GM12865 (cell line): ENCODE measurements around the gene PRKN.

Experiments
- DNase-seq: peaks from one replicate; pipeline ENCODE4 v3.0.0; 2010; ENCODE audit warnings: low read depth
- H3K4me3 ChIP-seq: 2 replicates; pipeline ENCODE4 v1.5.1; 2011; ENCODE audit warnings: mild to moderate bottlenecking, low read depth, low read length, control low read depth
- CTCF ChIP-seq: IDR thresholded peaks from 2 replicates; pipeline ENCODE4 v1.5.1; 2011; ENCODE audit warnings: low read length, control low read depth, low read depth, inconsistent platforms; ENCODE audit not compliant: insufficient read depth; ENCODE audit errors: missing control alignments

PRKN gene

GRCh38 chr6:162576016-162576415, 151.6 kb downstream of the PRKN start:
- no peak overlapping the region for H3K4me3 ChIP-seq
- DNase-seq: no peak
- no peak for TF ChIP-seq CTCF

DNA sequence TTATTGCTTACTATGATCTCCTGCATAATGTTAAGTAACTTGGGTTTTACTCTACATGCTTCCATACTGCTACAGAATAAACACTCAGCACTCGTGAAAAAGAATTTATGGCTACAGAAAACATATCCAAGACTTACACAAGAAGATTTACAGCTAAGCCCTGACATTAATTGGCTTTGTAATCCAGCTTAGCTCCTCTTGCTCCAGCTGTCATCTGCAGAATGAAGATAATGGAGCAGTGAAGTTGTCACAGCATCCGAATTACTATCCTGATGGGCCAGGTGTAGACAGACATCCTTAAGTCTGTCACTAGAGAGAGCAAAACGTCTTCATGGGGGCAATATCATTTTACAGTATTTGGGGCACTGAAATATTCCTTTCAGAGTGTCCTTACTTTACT, 155.3 kb downstream of the PRKN start:
- DNase-seq: no peak
- TF ChIP-seq CTCF: no peak
- H3K4me3 ChIP-seq: no peak overlapping the region

DNA sequence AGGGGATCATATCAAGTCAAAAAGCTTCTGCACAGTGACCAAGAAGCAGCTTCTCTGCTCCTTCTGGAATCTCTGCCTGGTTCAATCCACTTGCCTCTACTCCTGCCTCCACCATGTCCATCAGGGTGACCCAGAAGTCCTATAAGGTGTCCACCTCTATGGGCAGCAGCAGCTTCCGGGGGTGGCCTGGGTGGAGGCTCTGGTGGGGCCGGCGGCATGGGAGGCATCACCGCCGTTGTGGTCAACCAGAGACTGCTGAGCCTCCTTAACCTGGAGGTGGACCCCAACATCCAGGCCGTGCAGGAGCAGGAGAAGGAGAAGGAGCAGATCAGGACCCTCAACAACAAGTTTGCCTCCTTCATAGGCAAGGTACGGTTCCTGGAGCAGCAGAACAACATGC, 159.3 kb downstream of the PRKN start:
- no peak for TF ChIP-seq CTCF
- DNase-seq: no peak

DNA sequence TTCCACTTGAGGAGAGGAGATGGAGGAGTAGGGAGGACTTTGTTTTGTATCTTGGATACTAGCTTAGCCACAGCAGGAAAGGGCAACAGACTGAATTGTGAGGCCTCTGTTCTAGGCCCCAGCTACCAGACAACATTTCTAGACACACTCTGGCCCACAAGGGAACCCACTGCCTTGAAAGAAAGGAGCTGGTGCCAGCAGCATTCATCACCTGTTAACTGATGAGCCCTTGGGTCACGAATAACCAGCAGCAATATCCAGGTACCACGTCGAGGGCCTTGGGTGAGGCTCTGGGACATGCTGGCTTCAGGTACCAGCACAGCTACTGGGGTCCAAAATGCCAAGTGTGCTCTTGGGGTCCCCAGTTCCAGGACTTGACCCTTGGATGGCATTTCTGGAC, 165.5 kb downstream of the PRKN start:
- no peak for TF ChIP-seq CTCF
- H3K4me3 ChIP-seq: no peak overlapping the region
- DNase-seq: no peak

More for the DNA sequence above, 159.3 kb downstream of the PRKN start:
- no peak overlapping the region for H3K4me3 ChIP-seq

- H3K4me3 ChIP-seq: no peak overlapping the region
- no peak for DNase-seq
- TF ChIP-seq CTCF: no peak
Observed at GRCh38 chr6:162560891-162561290, 166.7 kb downstream of the PRKN start.

GRCh38 chr6:162554531-162554930, 173.0 kb downstream of the PRKN start:
- TF ChIP-seq CTCF: no peak
- no peak for DNase-seq
- no peak overlapping the region for H3K4me3 ChIP-seq

DNA sequence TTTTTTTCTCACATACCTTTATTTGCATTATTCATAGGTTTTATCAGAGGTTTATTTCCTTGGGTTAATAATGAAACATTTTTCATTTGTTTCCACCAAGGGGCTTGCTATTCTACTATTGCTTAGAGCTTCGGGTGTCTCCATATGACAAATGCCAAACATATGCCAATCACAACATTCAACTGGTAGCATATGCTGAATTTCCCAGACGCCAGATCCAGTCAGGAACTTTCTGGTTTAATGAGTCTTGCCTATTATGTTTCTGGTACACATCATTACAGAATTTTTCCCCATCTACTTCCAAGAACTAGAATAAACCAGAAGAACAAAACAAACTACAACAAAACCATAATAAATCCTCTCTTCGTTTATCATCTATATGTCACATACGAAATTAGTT, 180.7 kb downstream of the PRKN start:
- TF ChIP-seq CTCF: no peak
- DNase-seq: no peak
- H3K4me3 ChIP-seq: no peak overlapping the region
